Vagina (tissue), 2 donors: ENCODE measurements around the gene MRNIP. TPM values are rescaled to one million over a fixed set of nuclear protein-coding genes. Genes with fewer than 3 reads are reported as not detected.

ENCODE experiments used
- DNase-seq, 2 donors: peaks; one replicate each; pipeline ENCODE4 v3.0.0-alpha.2; 2017; ENCODE audit errors: extremely low spot score in 2 of 2
- H3K27ac ChIP-seq: fragments of 200-600 bp; sonication (generic); one replicate; pipeline ENCODE4 v1.5.1; 2019
- H3K27me3 ChIP-seq: fragments of 200-600 bp; sonication (generic); one replicate; pipeline ENCODE4 v1.5.1; 2019
- H3K36me3 ChIP-seq, 2 donors: fragments of 200-600 bp; sonication (generic); one replicate each; pipeline ENCODE4 v1.5.1; 2017 to 2019
- H3K4me1 ChIP-seq: fragments of 200-600 bp; sonication (generic); one replicate; pipeline ENCODE4 v1.5.1; 2019
- H3K4me3 ChIP-seq, 2 donors: fragments of 200-600 bp; sonication (generic); 1 replicate in 1 of 2; 2 replicates in 1 of 2; pipeline ENCODE4 v1.5.1; 2016 to 2019
- H3K9me3 ChIP-seq: fragments of 200-600 bp; sonication (generic); one replicate; pipeline ENCODE4 v1.5.1; 2019
- CTCF ChIP-seq, 3 experiments: fragments of 450-650 bp in 2 of 3; fragments of 200-600 bp in 1 of 3; sonication (generic) in 1 of 3; IDR thresholded peaks; one replicate each; pipeline ENCODE4 v1.5.1; 2017 to 2019; ENCODE audit warnings: antibody characterized with exemption in 3 of 3, mild to moderate bottlenecking in 2 of 3, moderate library complexity in 2 of 3
- POLR2A ChIP-seq, 2 donors: fragments of 450-650 bp; IDR thresholded peaks; one replicate each; pipeline ENCODE4 v1.6.1; 2017; ENCODE audit warnings: antibody characterized with exemption in 2 of 2, mild to moderate bottlenecking in 2 of 2, moderate library complexity in 2 of 2
- POLR2AphosphoS5 ChIP-seq, 2 donors: sonication (generic); formaldehyde crosslinking; IDR thresholded peaks; one replicate each; pipeline ENCODE4 v1.9.0; 2017; ENCODE audit warnings: antibody characterized with exemption in 2 of 2, mild to moderate bottlenecking in 2 of 2, low read depth in 1 of 2; ENCODE audit not compliant: insufficient read depth in 1 of 2
- intact Hi-C: fragments of 100-400 bp; cut with DNase I; formaldehyde crosslinking; loops from one replicate; pipeline ENCODE4 v1.15.1; 2023
- total RNA-seq: library from RNA; depleted of rRNA; stranded (reverse); fragments of >200 nt; gene quantifications from one replicate; pipeline ENCODE4 v1.2.3, GENCODE V29; 2016

The MRNIP gene
- total RNA-seq, 1 donor from 2014 or later, result 53.8 TPM

- Histone ChIP-seq H3K27ac (peak overlapping the region; percentile 99), H3K9me3 (no peaks in the 10 kb centered on the region), H3K36me3 (peaks cover 0 to 22% of the 10 kb centered on the region in 2 donors), H3K27me3 (no peaks in the 10 kb centered on the region), H3K4me3 (peak overlapping the region; percentile 85 to 99), H3K4me1 (peaks cover 67% of the 10 kb centered on the region)
- DNase-seq, result no peak
- intact Hi-C loops, result loop anchor here (2.0 kb wide), 1 partner anchor 13 kb away; the partner anchor contains the start of gene MGAT4B
- TF ChIP-seq CTCF (IDR thresholded peaks at IDR 0.05) (no peak), POLR2A (IDR thresholded peaks at IDR 0.05) (no peak), POLR2AphosphoS5 (IDR thresholded peaks at IDR 0.05; ENCODE audit: insufficient read depth in 1 of 2, low read depth in 1 of 2) (no peak)
These were observed 39.1 kb downstream of the MRNIP start for GRCh38 chr5:179819296-179820126.

- Histone ChIP-seq H3K27me3 (no peaks in the 10 kb centered on the region), H3K27ac (peak overlapping the region; percentile 99), H3K9me3 (no peaks in the 10 kb centered on the region), H3K4me1 (peaks cover 60% of the 10 kb centered on the region), H3K4me3 (peak overlapping the region; percentile 85 to 99), H3K36me3 (peaks cover 0 to 15% of the 10 kb centered on the region in 2 donors)
- intact Hi-C loops, result no loop called here
- peak in 1 of 2 donors; percentile 98 for DNase-seq
- TF ChIP-seq POLR2AphosphoS5 (IDR thresholded peaks at IDR 0.05; ENCODE audit: insufficient read depth in 1 of 2, low read depth in 1 of 2) (peak; percentile 97 to 99), POLR2A (IDR thresholded peaks at IDR 0.05) (peak in 1 of 2 donors; percentile 62), CTCF (IDR thresholded peaks at IDR 0.05) (peak in 1 of 3 experiments; percentile 4)
These were observed 39.8 kb downstream of the MRNIP start for GRCh38 chr5:179818746-179819295.

- intact Hi-C loops, result no loop called here
- H3K4me3 ChIP-seq, result peak overlapping the region; percentile 85 to 99
- H3K9me3 ChIP-seq, result no peaks in the 10 kb centered on the region
- peak overlapping the region; percentile 99 for H3K27ac ChIP-seq
- no peaks in the 10 kb centered on the region for H3K27me3 ChIP-seq
- H3K4me1 ChIP-seq, result peaks cover 53% of the 10 kb centered on the region
- H3K36me3 ChIP-seq, result peaks cover 0 to 9% of the 10 kb centered on the region in 2 donors
- no peak for TF ChIP-seq POLR2A (IDR thresholded peaks at IDR 0.05)
- peak in 1 of 2 donors; percentile 90 for DNase-seq
These were observed 40.5 kb downstream of the MRNIP start for GRCh38 chr5:179817890-179818745.

GRCh38 chr5:179817470-179817840 is 41.2 kb downstream of the MRNIP start:
- Histone ChIP-seq H3K9me3 (no peaks in the 10 kb centered on the region), H3K27me3 (no peaks in the 10 kb centered on the region), H3K27ac (peak overlapping the region; percentile 99), H3K4me1 (peaks cover 46% of the 10 kb centered on the region), H3K36me3 (peaks cover 0 to 2% of the 10 kb centered on the region in 2 donors), H3K4me3 (peak overlapping the region; percentile 50 to 58)
- no peak for DNase-seq
- intact Hi-C loops, result no loop called here
- TF ChIP-seq POLR2A (IDR thresholded peaks at IDR 0.05) (no peak), POLR2AphosphoS5 (IDR thresholded peaks at IDR 0.05; ENCODE audit: insufficient read depth in 1 of 2, low read depth in 1 of 2) (no peak), CTCF (IDR thresholded peaks at IDR 0.05) (no peak)

GRCh38 chr5:179816796-179817469 is 41.7 kb downstream of the MRNIP start:
- peak overlapping the region; percentile 99 for H3K27ac ChIP-seq
- H3K4me1 ChIP-seq, result peaks cover 41% of the 10 kb centered on the region
- DNase-seq, result no peak
- no peaks in the 10 kb centered on the region for H3K9me3 ChIP-seq
- TF ChIP-seq POLR2AphosphoS5 (IDR thresholded peaks at IDR 0.05; ENCODE audit: insufficient read depth in 1 of 2, low read depth in 1 of 2) (peak in 1 of 2 donors; percentile 44), POLR2A (IDR thresholded peaks at IDR 0.05) (peak in 1 of 2 donors; percentile 49), CTCF (IDR thresholded peaks at IDR 0.05) (no peak)
- H3K4me3 ChIP-seq, result peak overlapping the region; percentile 50 to 58
- intact Hi-C loops, result no loop called here
- H3K36me3 ChIP-seq, result no peaks in the 10 kb centered on the region
- H3K27me3 ChIP-seq, result no peaks in the 10 kb centered on the region
